Mesenteric fat pad (tissue), 1 donor: ENCODE measurements around the gene OSBPL5. TPM values are rescaled to one million over a fixed set of nuclear protein-coding genes. Genes with fewer than 3 reads are reported as not detected.

Experiments
- DNase-seq: peaks from one replicate; pipeline ENCODE4 v3.0.0-alpha.2; 2020; ENCODE audit warnings: low spot score
- total RNA-seq: library from RNA; stranded (reverse); fragmentation: NEBNext Ultra II Directional; extraction: Animal tissue kit (Norgen Biotek cat#: 25700); gene quantifications from one replicate; pipeline ENCODE4 v1.2.1, GENCODE V29; 2021
- donor health status: DM: yes; HTN: yes; CAD: no.

OSBPL5 gene
- total RNA-seq, 1 donor from 2014 or later, result 41.4 TPM

DNA sequence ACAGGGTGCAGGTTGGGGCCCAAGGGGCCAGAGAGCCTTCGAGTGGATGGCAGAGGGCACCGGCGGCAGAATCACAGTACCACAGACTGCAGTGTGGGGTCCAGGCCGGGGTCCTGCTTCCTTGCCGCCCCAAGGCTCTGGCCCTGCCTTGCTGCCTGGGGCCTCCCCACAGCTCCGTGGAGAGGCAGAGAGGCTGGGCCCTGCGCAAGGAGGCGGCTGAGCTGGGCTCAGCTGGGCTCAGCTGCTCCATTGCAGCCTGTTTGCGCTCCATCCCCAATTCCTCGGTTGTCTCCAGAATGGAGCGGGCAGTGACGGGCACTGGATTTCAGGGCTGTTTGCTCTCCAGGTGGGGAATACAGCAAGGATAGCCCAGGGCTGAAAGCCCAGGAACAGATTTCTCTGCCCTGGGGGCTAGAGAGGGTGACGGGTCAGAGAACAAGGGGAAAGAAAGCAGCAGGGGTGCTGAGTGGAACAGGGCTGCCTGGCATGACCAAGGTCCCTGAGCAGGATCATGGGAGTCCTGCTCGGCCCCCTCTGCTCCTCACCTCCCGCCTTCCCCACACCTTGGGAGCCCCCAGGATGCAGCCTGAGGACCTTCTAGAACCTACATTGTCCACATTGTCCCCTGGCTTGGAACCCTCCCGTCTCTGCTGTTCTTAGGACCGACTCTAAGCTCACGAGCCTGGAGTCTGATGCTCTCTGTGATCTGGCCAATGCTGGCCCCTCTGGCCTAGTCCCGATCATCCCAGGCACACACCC is 34.6 kb upstream of the OSBPL5 start:
- DNase-seq, result peak; percentile 77

DNA sequence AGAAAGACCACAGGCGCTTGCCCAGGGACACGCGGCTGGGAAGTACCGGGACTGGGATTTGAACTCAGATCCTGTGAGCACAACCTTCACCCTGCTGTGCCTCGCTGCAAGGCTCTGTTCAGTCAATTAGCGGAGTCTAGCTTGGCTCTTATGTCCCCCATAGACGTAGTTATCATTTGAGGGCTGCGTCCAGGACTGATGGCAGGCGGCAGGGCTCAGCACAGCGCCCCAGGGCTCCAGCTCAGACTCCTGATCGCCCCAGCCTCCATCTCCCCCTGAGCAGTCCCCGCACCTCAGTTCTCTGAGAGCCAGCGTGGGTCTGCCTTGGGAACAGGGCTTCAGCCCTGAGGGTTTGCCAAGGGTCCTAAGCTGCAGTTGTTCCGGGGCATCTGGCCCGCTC is 33.7 kb upstream of the OSBPL5 start:
- peak; percentile 51 for DNase-seq

DNA sequence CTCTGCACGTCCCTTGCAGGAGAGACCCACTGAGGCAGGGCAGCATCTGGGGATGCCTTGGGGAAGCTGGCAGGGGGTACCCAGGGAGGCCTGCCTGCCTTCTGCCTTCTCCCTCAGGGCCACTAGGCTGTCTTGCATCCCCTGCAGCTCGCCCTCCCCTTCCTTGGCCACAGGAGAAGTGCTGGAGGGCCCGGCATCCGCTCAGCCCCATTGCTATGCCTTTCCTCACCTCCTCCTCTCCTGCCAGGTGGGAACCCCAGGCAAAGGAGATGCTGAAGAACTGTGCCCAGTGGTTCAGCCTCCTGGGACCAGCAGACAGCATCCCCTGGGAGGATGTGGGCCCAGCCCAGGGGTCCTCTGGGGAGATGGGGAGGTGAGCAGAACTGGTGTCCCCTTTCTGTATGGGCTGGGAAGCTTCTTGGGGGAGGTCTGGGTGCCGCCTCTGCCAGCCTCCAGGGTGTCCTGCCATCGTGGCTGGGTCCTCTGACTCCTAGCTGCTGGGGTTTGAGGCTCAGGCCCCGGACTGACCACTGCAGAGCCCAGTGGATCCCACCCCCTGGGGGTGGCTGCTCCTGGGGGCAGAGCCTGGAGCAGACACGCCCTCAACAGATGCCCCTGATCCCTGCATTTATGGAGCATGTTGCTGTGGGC is 32.9 kb upstream of the OSBPL5 start:
- DNase-seq, result peak; percentile 57

DNA sequence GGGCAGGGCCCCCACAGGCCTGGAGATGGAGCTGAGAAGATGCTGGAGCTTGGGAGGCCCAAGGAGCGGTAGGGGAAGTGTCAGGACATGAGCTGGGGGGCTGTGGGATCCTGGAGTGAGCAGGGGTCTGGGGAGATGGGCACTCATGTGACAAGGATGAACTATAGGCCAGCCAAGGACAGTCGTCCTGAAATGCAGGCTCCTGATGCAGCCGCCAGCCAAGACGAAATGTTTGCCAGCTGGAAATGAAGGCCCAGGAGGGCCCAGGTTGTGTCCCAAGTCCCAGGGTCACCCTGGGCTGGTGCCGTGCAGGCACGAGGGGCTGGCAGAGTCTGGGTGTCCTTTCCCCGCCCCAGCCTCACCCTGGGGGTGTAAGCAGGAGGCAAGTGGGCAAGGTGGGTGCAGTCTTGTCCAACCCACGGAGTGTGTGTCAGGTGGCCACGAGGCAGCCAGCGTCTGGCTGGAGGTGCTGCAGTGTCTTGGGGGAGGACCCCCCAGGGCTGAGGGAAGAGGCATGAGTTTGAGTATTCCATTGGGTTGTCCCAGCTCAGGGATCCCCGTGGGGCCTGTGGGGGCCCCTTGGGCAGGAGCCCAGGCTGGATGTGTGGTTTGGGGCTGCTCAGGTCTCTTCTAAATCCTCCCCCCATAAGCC is 32.1 kb upstream of the OSBPL5 start:
- DNase-seq, result peak; percentile 73

DNA sequence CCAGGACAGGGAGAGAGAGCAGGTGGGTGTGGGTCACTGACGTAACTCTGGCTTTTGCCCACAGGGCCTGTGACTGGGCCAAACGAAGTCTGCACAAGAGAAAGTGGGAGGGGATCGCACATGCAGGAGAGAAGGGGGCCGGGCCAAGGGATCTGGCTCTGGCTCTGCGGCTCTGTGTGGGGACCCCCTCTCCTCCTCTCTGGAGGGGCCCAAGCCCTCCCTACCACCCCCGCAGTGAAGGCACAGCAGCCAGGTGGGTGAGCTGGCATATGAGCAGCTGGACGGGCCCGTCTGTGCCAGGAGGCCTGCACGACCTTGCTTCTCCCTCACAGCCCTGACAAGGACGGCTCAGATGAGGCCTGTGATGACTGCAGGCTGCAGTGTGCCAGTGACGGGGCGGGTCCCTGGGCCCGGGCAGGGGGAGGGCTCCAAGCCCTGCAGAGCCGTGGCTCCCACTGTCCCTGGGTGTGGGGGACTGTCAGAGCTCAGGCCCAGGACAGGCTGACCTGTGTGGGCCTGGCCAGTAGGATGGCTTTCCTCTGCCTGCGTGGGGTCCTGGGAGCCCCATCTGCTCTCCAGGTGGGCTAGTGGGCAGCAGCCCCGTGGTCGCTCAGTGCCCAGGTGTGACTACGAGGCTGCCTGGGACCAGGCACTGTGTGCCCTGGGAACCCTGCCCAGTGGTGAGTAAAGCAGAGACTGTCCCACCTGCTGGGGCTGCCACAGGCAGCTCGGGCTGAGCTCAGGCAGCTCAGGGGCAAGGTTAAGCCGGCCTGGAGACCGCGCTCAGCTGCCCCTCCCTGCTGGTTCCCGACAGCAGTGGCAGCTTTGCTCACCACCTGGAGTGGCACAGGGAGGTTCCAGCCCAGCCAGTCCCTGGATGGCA is 31.3 kb upstream of the OSBPL5 start:
- DNase-seq, result peak; percentile 73

DNA sequence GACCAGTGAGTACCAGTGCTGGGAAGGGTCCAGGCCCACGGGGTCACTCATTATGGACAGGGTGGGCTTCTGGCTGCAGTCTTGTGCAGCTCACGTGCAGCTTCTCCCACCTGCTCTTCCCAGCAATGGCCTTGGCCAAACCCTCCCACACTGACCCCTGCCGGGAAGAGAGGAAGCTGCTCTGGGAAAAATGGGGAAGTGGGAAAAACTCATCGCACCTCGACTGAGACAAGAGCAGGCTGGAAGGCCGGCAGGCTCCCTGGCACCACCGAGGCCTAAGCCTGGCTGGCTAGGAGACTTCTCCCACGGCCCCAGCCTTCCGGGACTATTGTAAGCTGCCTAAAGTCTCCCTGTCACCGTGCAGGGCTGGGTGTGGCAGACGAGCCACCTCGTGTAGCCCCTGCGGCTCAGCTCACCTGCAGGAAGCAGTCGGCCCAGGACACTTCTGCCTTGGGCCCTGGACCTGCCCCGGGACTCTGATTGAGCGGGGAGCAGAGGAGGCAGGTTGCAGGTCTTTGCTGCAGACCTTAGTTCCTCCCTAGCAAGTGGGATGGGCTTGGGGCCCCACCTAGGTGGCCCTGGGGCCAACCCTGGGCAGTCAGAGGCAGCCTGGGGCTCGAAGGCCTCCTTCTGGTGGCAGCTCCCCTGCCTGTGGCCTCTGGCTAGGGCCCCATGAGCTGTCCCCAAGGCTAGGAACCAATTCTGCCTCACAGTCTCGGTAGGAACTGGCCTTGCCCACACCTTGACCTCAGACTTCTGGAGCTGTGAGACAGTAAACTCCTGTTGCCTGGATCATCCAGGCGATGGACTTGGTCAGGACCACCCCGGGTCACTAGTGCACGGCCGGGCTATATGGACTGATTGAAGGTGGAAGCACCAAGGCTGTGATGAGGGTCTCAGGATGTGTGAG is 30.4 kb upstream of the OSBPL5 start:
- peak; percentile 84 for DNase-seq

DNA sequence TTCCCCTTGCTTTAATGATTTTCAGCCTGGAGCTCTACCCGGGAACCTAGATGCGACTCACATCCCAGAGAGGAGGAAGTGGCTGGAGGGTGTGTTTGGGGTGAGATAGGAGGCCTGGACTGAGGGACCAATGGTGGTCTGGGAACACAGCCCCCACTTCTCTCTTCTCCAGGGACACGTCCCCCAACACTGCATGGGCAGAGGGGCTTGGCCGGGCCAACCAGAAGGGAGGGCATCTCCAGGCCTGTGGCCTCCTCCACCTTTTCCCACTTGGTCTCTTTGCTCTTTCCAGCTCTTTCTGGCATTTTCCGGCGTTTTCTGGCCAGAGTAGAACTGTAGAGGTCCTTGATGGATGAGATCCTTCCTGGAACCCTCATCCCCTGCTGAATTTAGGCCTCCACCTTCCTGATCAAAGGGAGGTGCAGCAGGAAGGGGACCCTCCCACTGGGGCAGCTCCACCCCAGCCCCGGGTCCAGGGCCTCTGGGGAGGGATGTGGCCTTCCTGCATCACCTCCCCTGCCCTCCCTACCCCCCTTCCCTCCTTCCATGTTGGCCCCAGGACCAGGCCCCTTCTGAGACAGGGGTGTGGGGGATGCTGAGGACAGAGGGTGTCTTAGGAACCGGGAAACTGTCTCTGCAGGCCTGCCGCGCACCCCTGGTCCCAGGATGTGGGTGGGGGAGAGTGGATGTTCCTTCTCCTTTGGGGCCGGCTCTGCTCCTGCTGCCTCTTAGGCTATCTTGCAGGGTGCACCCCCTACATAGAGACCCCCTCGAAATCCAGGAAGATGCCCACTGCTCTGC is 29.1 kb upstream of the OSBPL5 start:
- DNase-seq, result peak; percentile 65

DNA sequence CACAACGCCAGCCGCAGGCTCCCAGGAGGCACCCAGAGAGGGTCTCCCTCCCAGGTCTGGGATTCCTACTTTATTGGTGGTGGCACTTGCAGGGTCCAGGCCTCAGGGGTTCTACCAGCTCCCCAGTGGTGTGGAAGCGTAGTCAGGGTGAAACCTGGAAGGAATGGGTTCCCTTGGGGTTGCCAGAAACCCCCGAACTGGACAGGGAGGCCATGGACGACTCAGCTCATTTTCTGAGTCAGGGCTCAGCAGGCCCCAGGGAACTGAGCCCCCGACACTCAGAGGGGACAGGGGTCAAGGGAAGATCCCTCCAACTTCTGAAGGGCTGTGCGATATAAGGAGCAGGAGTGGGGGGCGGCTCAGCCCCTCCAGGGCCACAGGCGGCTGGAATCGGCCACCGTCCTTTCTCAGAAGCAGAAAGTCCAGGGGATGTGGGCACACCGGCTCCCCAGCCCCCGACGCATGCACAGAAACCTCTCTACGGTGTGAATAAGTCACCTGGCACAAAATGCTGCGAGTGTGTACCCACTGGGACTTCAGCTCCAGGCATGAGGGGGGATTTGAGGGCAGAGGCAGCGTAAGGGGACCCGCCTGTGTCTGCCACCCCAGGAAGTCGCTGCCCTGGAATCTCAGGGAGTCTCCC is 28.4 kb upstream of the OSBPL5 start:
- peak; percentile 77 for DNase-seq

DNA sequence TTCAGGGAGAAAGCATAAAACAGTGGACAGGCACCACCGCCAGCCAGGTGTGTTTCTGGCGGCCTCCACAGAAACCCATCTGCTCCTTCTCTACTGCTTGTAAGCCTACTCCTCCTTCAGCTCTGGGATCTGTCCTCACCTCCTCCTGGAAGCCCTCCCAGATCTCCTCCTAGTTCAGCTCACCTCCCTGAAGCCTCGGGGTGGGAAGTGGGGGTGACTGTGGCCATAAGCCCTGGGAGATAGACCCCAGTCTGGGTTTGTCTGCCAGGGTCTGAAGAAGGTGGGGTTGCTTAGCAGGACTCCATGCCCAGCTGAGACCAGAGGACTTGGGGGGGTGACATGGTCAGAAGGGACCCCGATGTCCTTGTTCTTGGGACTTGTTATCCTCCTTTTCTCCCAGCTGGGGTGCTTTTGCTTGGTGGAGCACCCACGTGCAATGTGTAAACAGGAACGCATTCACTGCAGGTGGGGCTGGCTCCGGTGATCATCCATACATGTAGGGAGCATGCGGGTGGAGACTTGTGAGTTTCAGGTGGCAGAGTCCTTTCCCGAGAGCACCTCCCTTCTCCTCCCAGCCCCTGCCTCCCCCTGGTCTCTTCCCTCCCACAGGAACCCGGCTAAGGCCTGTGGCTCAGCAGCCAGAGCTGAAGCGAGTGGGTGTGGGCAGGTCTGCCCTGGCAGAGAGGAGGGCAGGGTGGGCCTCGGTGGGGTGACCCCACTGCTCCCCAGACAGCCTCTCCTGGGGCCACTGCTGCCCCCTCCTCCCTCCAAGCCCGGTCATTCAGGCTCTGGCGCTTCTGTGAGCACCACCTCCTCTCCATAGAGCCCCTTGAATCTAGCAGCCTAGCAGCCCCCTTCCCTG is 27.6 kb upstream of the OSBPL5 start:
- peak; percentile 55 for DNase-seq

DNA sequence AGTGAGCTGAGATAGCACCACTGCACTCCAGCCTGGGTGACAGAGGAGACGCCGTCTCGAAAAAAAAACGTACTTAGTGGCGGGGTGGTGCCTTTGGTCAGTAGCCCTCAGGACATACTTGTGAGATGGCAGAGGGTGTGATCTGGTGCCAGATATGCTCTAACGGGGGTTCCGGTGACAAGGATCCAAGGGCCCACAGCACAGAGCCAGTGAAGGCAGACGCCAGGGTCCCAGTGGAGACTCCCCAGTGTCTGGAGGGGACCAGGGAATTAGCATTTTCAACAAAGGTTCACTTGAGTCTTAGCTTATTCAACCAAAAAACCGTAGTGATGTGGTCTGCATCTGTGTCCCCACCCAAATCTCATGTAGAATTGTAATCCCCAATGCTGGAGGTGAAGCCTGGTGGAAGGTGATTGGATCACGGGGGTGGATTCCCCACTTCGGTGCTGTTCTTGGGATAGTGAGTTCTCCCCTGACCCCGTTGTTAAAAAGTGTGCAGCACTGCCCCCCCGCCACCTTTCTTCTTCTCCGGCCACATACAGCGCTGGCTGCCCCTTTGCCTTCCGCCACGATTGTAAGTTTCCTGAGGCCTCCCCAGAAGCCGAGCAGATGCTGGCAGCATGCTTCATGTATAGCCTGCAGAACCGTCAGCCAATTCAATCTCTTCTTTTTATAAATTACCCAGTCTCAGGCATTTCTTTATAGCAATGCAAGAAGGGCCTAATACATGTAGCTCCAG is 26.6 kb upstream of the OSBPL5 start:
- peak; percentile 55 for DNase-seq

DNA sequence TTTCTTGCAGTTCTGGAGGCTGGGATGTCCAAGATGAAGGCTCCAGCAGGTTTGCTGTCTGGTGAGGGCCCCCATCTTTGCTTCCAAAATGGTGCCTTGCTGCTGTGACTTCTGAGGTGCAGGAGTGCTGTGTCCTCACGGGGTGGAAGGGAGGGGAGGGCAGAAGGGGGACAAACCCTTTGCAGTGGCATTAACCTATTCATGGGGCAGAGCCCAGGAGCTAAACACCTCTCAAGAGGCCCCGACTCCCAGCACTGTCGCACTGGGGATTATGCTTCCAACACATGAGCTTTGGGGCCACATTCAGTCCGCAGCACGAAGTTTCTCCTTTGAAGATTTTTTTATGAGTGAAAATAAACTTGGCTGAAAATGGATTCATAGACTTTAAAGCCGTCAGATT is 25.5 kb upstream of the OSBPL5 start:
- peak; percentile 53 for DNase-seq

DNA sequence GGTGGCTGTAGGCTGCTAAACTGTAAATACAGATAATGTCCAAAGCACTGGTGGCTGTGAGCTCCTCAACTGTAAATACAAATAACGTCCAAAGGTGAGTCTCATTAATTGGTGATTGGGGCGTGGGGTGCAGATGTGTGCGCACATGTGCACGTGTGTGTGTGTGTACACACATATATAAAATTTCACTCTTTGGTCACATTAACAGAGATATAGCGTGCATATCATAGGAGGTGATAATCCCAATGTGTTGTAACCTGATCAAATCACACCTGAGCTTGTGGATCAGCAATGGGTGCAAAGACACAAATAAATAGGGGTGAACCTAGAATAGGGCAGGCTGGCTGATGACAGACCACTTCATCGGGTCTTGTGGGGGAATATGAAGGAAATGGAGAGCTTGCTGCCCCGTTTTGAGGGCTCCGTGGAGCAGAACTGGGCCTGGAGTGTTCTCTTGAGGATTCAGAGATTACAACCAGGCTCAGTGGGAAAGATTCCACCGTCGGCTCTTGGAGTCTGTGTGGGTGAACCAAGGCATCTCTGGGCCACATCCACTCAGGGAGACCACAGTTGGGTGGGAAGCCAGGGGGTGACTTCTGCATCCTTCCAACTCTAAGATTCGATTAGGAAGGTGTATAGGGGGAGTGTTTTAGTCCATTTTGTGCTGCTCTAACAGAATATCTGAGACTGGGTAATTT is 24.9 kb upstream of the OSBPL5 start:
- peak; percentile 60 for DNase-seq

DNA sequence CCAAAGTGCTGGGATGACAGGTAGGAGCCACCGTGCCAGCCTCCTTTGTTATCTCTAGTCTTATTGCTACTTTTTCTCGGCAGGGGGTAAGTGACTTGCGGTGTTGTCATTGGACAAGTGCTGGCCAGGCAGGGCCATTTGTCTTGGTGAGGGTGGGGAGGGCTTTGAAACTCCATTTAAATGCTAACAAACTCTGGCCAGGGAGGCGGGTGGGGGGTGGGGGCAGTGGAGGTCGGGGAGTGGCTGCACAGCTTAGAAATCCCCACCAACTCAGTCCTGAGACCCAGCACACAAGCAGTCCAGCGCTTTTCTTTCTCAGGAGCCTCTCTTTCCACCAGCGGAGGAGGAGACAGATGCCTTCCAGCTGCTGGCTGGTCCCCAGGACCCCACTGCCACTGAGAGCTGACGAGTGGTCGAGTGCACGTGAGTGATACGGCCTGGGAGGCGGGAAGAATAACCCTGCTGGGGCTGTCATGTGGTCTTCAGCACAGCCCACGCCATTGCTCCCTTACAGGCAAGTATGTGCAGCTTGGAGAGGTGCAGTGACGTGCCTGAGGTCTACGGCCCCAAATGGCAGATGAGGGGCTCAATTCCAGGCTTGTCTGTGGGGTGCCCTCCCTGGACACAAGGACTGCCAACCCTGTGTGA is 24.2 kb upstream of the OSBPL5 start:
- peak; percentile 71 for DNase-seq

DNA sequence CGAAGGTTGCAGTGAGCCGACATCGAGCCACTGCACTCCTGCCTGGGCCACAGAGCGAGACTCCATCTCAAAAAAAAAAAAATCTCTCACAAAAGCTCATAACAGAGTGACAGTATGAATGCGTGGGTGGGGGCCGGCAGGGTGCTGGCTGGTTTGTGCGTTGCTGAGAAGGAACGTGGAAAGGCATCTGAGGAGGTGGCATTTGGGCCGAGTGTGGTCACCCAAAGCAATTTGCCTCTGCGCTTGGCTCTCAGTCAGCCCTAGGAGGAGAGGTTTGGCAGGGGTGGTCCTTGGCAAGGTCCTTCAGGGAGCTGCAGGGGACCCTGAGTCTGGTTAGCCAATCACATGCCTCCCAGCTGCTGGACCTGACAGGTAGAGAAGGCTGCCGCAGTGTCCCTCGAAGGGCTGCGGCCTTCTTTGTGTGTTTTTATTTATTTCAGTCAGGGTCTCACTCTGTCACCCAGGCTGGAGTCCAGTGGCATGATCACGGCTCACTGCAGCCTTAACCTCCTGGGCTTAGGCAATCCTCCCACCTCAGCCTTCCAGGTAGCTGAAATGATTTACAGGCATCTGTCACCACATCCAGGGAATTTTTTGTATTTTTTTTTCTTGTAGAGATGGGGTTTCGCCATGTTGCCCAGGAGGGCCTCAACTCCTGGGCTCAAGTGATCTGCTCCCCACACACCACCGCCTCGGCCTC is 23.5 kb upstream of the OSBPL5 start:
- DNase-seq, result peak; percentile 71

DNA sequence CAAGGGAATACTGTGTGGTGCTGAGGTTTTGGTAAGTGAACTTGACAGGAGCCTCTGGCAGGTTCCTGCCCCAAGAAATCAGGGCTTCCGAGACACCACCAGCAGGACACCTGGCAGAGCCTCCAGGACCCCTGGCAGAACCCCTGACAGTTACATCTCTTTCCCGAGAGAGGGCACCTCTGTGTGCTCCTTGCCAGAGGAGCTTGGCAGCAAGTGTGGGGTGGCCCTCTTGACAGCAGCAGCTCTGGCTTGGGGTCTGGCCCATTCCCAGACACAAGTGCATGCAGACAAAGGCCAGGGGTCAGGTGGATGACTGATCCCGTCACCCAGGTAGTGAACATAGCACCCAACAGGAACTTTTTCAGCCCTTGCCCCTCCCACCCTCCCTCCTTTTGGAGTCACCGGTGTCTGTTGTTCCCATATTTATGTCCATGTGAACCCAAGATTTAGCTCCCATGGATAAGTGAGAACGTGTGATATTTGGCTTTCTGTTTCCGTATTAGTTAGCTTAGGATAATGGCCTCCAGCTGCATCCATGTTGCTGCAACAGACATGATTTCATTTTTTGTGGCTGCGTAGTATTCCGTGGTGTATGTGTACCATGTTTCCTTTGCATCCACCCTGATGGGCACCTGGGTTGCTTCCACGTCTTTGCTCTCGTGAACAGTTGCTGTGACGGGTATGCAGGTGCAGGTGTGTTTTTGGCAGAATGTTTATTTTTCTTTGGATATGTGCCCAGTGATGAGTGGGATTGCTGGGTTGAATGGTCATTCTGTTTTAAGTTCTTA is 21.2 kb upstream of the OSBPL5 start:
- DNase-seq, result no peak
